Hematopoietic multipotent progenitor cell (in vitro differentiated cells): Measurements from ENCODE around the gene PHACTR4. TPM values are rescaled to one million over a fixed set of nuclear protein-coding genes. Genes with fewer than 3 reads are reported as not detected.
A peak's percentile ranks its signal among the peaks of the same experiment; 100 is the strongest.
"Not testable (repeated sequence)": the region's sequence is repeated elsewhere in the genome, so short reads cannot be mapped to it uniquely, and the experiment has no call there.

ENCODE experiments used
- DNase-seq, 3 donors: peaks; one replicate each; pipeline ENCODE4 v3.0.0-alpha.2; 2011 to 2015; ENCODE audit warnings: low read depth in 2 of 3, low spot score in 2 of 3
- total RNA-seq: library from RNA; depleted of rRNA; stranded (reverse); fragments of >200 nt; gene quantifications from one replicate; pipeline ENCODE4 v1.2.3, GENCODE V29; 2012

Gene PHACTR4
- total RNA-seq, 1 donor: 30.7 TPM

GRCh38 chr1:28370239-28371009 lies 884 bp downstream of the PHACTR4 start:
- peak in 2 of 3 donors; percentile 39 to 58 for DNase-seq

- no peak for DNase-seq
Observed at GRCh38 chr1:28371010-28371377, 1.5 kb downstream of the PHACTR4 start.

GRCh38 chr1:28373450-28373849 lies 3.9 kb downstream of the PHACTR4 start:
- DNase-seq: not testable (repeated sequence)

GRCh38 chr1:28374297-28374696 lies 4.8 kb downstream of the PHACTR4 start:
- no peak for DNase-seq

GRCh38 chr1:28375598-28375997 lies 6.1 kb downstream of the PHACTR4 start:
- DNase-seq: not testable (repeated sequence)

- DNase-seq: not testable (repeated sequence)
Observed at GRCh38 chr1:28376195-28376594, 6.7 kb downstream of the PHACTR4 start.

GRCh38 chr1:28378906-28379305 lies 9.4 kb downstream of the PHACTR4 start:
- no peak for DNase-seq

GRCh38 chr1:28380394-28380793 lies 10.9 kb downstream of the PHACTR4 start:
- no peak for DNase-seq

- not testable (repeated sequence) for DNase-seq
Observed at GRCh38 chr1:28383785-28384184, 14.2 kb downstream of the PHACTR4 start.

GRCh38 chr1:28392027-28392652 lies 22.6 kb downstream of the PHACTR4 start:
- DNase-seq: no peak

GRCh38 chr1:28394136-28394535 lies 24.6 kb downstream of the PHACTR4 start:
- DNase-seq: no peak

GRCh38 chr1:28395181-28395580 lies 25.6 kb downstream of the PHACTR4 start:
- peak in 2 of 3 donors; percentile 36 to 52 for DNase-seq

- DNase-seq: no peak
Observed at GRCh38 chr1:28401760-28402159, 32.2 kb downstream of the PHACTR4 start.

GRCh38 chr1:28409090-28409489 lies 39.5 kb downstream of the PHACTR4 start:
- no peak for DNase-seq

GRCh38 chr1:28411656-28412055 lies 42.1 kb downstream of the PHACTR4 start:
- no peak for DNase-seq

GRCh38 chr1:28412731-28413130 lies 43.2 kb downstream of the PHACTR4 start:
- no peak for DNase-seq

GRCh38 chr1:28416509-28417194 lies 47.1 kb downstream of the PHACTR4 start:
- DNase-seq: no peak

- peak in 2 of 3 donors; percentile 85 for DNase-seq
Observed at GRCh38 chr1:28417441-28417922, 47.9 kb downstream of the PHACTR4 start.

GRCh38 chr1:28417926-28418637 lies 48.5 kb downstream of the PHACTR4 start:
- DNase-seq: no peak

- no peak for DNase-seq
Observed at GRCh38 chr1:28421744-28422143, 52.2 kb downstream of the PHACTR4 start.

GRCh38 chr1:28426831-28427230 lies 57.3 kb downstream of the PHACTR4 start:
- DNase-seq: no peak
